Stimulated activated CD8-positive, alpha-beta memory T cell treated with anti-CD3 and anti-CD28 coated beads, Interleukin-15, amount 100 ng/mL, for 1 hour (primary cell): Measurements from ENCODE around the gene CLGN.

ENCODE experiments used
- DNase-seq: peaks from one replicate; pipeline ENCODE4 v3.0.0-alpha.2; 2020; ENCODE audit warnings: low read depth

Gene CLGN

GRCh38 chr4:140374130-140374477, 53.3 kb downstream of the CLGN start:
- no peak for DNase-seq

DNA sequence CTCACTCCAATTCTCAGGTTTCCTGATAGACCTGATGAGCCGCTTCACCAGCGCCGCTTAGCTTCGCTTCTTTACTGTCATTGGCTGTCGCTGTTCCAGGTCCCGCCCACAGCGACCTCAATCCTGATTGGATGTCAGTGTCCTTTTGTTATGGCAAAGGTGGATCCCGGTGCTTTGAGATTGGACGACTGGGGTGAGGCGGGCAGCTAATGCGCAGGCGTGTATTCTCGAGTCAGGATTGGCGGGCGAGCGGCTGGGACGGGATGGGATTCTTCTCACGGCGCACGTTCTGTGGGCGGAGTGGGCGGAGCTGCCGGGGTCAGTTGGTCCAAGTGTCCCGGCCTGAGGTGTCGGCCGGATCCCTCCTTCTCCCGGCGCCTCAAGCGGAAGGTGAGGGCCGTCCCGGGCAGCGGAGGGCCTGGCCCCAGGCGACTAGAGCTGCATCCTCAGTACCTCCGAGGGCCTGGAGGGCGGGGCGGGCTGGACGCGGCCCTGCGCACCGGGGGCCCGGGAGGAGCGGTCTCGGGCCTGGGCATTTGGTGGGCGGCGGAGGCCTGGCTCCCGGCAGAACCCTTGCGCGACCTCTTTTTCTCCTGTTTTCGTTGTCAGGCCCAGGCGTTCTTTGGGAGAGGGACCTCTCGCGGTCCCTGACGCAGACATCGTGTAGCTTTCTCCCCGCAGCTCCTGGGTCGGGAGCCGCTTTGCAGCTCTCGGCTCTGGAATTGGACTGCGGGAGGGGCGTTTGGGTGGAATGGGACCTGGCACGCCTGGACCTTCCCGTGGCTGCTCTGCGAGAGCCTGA, 53.9 kb downstream of the CLGN start, which contains the start of gene SCOC:
TSS of gene SCOC (plus strand) at position 319 of the 802 bp plus-strand sequence. CDS start 5,525 bp downstream, outside the sequence.
- DNase-seq, result peak; percentile 96

GRCh38 chr4:140372751-140373327, 54.6 kb downstream of the CLGN start:
- no peak for DNase-seq

GRCh38 chr4:140368686-140369085, 58.8 kb downstream of the CLGN start:
- DNase-seq, result no peak

DNA sequence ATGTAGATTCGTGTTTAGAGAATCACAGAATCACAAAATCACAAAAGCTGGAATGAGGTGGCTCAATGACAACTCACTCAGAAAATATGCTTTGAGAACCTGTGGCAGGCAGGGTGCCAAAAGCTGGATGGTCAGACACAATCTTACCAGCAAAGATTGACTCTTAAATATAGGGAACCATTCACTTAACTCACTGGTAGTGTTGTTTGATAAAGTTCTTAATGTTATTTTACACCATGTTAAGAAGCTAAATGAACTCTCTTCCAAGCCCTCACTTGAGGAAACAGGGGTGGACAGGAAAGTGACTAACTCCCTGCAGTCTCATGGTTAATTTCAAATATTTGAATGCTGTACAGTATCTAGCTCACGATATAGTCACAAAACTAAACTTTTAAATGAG, 59.7 kb downstream of the CLGN start:
- DNase-seq, result no peak

- no peak for DNase-seq
These were observed 63.9 kb downstream of the CLGN start for GRCh38 chr4:140363558-140363957.

GRCh38 chr4:140363051-140363450, 64.4 kb downstream of the CLGN start:
- no peak for DNase-seq

DNA sequence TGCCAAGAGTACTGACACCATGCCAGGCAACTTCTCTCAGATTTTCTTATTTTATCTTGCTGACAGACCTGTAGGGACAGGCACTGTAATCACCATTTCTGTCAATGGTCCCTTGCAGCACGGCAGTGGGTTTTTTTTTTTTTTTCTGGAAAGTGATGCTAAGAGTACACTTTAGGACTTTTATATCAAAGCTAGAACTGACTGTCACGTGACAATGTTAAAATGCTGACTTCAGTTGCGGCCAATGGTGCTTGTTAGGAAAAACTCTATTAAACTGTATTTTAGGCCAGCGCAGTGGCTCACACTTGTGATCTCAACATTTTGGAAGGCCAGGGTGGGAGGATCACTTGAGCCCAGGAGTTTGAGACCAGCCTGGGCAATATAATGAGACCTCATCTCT, 66.3 kb downstream of the CLGN start:
- DNase-seq, result no peak

DNA sequence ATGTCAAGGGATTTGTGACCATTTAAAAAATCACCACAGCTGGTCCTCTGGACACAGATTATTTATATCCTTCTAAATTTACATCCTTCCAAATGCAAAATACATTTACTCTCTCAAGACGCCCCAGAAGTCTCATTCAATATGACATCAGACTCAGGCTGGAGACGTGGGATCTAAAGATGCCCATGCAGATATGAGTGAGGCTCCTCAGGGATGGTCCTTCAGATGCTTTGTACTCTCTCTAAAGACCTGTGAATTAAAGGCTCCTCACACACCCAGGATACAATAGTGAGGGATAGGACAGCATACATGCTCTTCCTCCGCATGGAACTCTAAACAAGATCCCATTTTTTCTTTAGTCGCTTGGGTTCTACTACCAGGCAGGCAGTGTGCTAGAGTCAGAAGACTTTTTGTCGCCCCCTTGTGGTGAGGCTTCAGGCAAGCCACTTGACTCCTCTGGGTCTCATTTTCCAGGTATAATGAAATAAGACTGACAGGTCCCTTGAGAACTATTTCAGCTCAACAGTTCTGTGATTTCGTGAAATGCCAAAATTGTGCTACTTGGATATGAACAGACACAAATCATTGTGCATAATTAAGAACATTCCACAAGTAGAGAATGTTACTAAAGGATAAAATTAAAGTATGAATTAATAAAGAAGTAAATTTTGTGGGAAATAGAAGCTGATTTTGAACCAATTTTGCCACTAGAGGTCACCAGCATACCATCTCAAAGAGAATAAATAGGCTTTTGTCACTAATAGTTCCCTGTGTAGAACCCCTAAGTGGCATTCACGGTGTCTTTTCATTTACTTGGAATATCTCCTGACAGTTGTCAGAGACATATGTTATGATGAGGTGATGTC, 67.7 kb downstream of the CLGN start:
- DNase-seq, result peak; percentile 65

GRCh38 chr4:140358281-140358680, 69.2 kb downstream of the CLGN start:
- DNase-seq, result no peak

GRCh38 chr4:140357868-140358267, 69.6 kb downstream of the CLGN start:
- DNase-seq, result no peak

DNA sequence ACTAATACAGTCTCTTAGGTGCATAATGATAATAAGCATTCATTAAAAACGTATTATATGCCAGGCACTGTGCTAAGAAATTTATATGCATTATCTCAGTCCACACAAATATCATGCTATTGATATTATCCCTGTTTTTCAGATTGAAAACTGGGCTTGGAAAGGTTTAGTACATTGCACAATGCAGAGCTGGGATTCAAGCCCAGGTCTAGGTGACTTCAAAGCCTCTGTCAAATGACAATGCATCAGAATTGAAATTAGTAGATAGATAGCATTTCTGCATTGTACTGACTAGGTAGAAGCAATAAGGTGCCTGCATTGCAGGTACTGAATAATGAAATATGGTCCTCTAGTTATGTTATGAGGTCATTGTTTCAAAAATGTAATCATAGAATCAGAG, 72.2 kb downstream of the CLGN start:
- no peak for DNase-seq

DNA sequence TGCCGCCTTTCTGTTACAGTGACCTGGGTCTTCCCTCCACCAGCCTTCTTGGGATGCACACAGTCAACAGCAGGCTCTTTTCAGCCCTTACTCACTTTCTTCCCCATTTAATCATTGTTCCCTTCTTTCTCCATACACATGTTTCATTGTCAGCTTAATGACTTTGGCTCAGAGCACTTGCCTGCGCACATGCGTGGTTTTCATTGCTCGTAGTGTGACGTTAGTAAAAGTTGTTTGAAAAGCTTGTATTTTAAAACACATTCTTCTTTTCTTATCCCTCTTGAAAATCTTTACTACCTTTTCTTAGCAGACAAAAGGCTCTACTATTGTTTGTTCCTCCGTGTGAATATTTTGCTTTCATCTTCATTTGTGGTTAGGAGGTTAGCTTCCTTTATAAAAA, 73.7 kb downstream of the CLGN start:
- no peak for DNase-seq

DNA sequence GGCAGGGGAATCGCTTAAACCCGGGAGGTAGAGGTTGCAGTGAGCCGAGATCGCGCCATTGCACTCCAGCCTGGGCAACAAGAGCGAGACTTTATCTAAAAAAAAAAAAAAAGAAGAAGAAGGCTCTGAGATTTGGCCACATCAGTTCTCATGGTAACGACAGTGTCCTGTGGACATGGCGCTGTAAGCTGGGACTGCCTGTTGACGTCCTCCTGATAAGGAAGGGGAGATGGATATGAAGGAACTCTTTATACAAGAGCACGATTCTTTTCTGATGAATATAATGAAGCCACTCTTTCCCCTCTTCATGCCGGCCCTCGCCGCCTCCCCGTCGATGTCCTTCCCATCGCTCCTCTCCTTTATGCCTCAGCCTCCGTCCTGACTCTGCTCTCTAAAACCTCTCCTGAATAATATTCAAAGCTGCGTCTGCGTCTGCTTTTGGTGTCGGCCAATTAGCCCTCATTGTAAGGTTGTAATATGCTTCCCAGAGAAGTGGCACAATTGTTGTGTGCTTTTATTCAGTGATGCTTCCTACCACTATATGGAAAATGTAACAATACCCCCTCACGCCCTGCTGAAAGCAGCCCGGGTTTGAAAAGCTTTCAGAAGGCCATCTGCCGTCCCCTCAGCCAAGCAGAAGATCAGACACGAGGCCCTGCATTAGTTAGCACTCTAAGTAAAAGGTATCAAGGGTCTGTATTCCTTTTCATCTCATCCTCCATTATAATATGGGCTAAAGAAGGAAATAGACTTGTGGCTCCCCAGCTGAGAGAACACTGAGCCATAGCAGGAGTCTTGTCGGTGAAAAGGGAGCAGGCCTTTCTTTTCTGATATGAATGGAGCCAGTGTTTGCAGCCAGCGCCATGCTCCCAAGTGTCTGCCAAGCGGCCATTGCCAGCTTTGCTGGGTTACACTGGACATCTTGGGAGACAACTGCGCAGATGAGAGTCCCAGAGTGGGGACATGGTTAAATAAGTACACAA, 76.1 kb downstream of the CLGN start:
- DNase-seq, result no peak

- no peak for DNase-seq
These were observed 77.6 kb downstream of the CLGN start for GRCh38 chr4:140349816-140350215.

DNA sequence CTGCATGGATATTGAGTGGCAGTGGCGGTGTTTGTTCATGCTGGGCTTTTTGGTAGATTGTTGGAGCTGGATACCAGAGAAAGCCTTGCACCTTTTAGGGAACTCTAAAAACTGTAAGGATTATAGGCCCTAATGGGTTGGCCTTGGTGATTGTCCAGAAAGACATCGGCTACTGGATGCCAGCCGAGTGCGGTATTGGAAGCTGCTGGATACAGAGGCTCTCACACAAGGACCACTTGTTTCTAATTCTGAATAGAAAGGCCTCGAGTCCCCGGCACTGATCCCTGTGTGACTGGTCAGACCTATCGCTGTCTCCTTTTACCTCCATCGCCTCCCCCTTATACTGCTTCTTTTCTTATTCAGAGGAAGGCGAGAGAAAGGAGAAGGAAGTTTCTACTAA, 81.3 kb downstream of the CLGN start:
- DNase-seq, result no peak

DNA sequence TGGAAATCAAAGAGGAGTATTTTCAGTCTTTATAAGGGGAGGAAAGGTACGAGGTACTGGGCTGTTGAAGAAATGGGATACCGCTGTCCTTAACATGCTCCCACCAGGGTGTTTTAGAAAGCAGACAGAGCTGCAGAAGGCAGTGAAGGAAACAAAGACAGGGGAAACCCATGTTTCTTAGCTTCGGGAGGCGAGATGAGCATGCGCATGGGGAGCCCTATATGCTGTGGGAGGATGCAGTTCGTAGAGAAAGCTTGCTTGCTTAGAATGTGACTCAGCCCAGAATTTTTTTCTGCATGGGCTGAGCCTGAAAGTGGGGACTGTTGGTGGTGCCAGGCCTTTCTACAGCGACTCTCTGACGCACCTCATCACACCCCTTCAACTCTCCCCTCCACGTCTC, 82.8 kb downstream of the CLGN start:
- DNase-seq, result no peak

GRCh38 chr4:140344101-140344500, 83.3 kb downstream of the CLGN start:
- DNase-seq, result no peak

GRCh38 chr4:140343303-140343702, 84.1 kb downstream of the CLGN start:
- DNase-seq, result no peak

DNA sequence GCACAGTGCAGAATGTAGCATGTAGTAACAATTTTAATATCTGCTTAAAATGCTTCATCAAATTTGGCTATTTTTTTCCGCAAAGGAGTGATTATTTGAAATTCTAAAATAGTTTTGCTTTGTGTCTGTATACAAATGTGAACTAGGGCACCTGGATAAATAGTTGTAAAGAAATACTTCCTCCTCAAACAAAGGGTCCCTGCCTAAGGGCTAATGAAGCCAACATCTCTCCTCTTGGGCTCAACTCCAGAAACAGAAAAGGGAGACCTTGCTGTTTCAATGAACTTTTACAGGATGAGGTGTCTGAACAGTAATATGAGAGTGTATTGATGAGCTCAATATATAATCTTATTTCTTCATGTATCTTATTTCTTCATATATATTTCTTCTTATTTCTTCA, 84.8 kb downstream of the CLGN start:
- no peak for DNase-seq
